Esophagus squamous epithelium (tissue), 5 donors: ENCODE measurements around the gene DNAJC7. TPM values are rescaled to one million over a fixed set of nuclear protein-coding genes. Genes with fewer than 3 reads are reported as not detected.

ENCODE experiments used
- DNase-seq: peaks from one replicate; lab custom pipeline; 2025; lab: John Stamatoyannopoulos, UW
- H3K27ac ChIP-seq, 4 donors: fragments of 200-600 bp; sonication (generic); one replicate each; pipeline ENCODE4 v1.5.1; 2016 to 2019; ENCODE audit warnings: mild to moderate bottlenecking in 1 of 4
- H3K27me3 ChIP-seq, 4 donors: fragments of 200-600 bp; sonication (generic); 1 replicate in 3 of 4; 2 replicates in 1 of 4; pipeline versions ENCODE4 v1.5.1 to v1.6.0; 2017 to 2021; ENCODE audit warnings: antibody characterized with exemption in 1 of 4
- H3K36me3 ChIP-seq, 3 donors: fragments of 200-600 bp; sonication (generic); one replicate each; pipeline ENCODE4 v1.5.1; 2016 to 2019
- H3K4me1 ChIP-seq, 3 donors: fragments of 200-600 bp; sonication (generic); one replicate each; pipeline ENCODE4 v1.5.1; 2017 to 2019
- H3K4me3 ChIP-seq, 4 donors: fragments of 200-600 bp; sonication (generic); 1 replicate in 3 of 4; 2 replicates in 1 of 4; pipeline ENCODE4 v1.5.1; 2016 to 2019; ENCODE audit warnings: mild to moderate bottlenecking in 2 of 4, moderate library complexity in 1 of 4
- H3K9me3 ChIP-seq, 3 donors: fragments of 200-600 bp; sonication (generic); one replicate each; pipeline ENCODE4 v1.5.1; 2016 to 2019
- POLR2A ChIP-seq, 4 donors: fragments of 450-650 bp; IDR thresholded peaks; one replicate each; pipeline ENCODE4 v1.6.1; 2017; ENCODE audit warnings: antibody characterized with exemption in 4 of 4, mild to moderate bottlenecking in 4 of 4, moderate library complexity in 3 of 4
- WGBS, 2 donors: methylation state at CpG; one replicate each; pipeline ENCODE4 v1.1.5; 2018; 5-methylcytosine and 5-hydroxymethylcytosine counted together
- intact Hi-C: fragments of 100-400 bp; cut with DNase I; formaldehyde crosslinking; loops from one replicate; pipeline ENCODE4 v1.15.0; 2022
- total RNA-seq, 4 donors: library from RNA; depleted of rRNA; stranded (reverse); fragments of >200 nt; gene quantifications; one replicate each; pipeline ENCODE4 v1.1.0, GENCODE V29; 2016
- TF ChIP-seq, protein P1 (sequence below), 6 experiments: fragments of 450-650 bp in 4 of 6; fragments of 200-600 bp in 2 of 6; sonication (generic) in 2 of 6; IDR thresholded peaks; one replicate each; pipeline ENCODE4 v1.5.1; 2016 to 2019; ENCODE audit warnings: antibody characterized with exemption in 6 of 6, mild to moderate bottlenecking in 4 of 6, moderate library complexity in 4 of 6
- donor health status: DM: yes; HTN: yes; CAD: no.

Gene DNAJC7
- total RNA-seq, 4 donors from 2014 or later, result 42.6 to 82.0 (median 67.2) TPM

DNA sequence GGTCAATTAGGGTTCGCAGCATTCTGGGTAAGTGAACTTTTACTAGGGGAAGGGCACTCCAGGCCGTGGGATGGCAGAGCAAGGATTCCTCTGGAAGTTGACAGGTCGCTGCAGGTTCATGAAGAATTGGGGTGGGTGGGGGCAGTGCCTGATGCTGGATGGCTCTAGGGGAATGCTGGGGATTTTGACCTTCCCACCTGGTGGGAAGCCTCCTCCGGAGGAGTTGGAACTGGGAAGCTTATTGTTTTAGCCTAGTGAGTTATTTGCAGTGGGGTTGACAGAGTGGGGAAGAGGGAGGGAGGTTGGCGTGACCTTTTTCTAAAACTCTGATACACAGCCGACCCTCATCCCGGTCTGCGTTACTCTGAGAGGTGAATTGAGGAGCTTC, 33.8 kb upstream of the DNAJC7 start:
- Histone ChIP-seq H3K27ac (no peak overlapping the region), H3K27me3 (peaks cover 0 to 45% (median 0%) of the 10 kb centered on the region in 4 donors), H3K4me3 (peak overlapping the region; percentile 45 to 74 (median 57)), H3K9me3 (no peaks in the 10 kb centered on the region), H3K4me1 (peaks cover 5 to 20% (median 12%) of the 10 kb centered on the region in 3 donors), H3K36me3 (no peaks in the 10 kb centered on the region)
- DNase-seq, result no peak
- no peak for TF ChIP-seq POLR2A (IDR thresholded peaks at IDR 0.05)
- TF ChIP-seq, protein P1, sequence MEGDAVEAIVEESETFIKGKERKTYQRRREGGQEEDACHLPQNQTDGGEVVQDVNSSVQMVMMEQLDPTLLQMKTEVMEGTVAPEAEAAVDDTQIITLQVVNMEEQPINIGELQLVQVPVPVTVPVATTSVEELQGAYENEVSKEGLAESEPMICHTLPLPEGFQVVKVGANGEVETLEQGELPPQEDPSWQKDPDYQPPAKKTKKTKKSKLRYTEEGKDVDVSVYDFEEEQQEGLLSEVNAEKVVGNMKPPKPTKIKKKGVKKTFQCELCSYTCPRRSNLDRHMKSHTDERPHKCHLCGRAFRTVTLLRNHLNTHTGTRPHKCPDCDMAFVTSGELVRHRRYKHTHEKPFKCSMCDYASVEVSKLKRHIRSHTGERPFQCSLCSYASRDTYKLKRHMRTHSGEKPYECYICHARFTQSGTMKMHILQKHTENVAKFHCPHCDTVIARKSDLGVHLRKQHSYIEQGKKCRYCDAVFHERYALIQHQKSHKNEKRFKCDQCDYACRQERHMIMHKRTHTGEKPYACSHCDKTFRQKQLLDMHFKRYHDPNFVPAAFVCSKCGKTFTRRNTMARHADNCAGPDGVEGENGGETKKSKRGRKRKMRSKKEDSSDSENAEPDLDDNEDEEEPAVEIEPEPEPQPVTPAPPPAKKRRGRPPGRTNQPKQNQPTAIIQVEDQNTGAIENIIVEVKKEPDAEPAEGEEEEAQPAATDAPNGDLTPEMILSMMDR (IDR thresholded peaks at IDR 0.05), result no peak
- intact Hi-C loops, result no loop called here
- WGBS, 2 donors, result 66% methylated on average over 8 of the region's 8 CpGs; no CpG with 5 or more reads in 1 of the 2 donors

DNA sequence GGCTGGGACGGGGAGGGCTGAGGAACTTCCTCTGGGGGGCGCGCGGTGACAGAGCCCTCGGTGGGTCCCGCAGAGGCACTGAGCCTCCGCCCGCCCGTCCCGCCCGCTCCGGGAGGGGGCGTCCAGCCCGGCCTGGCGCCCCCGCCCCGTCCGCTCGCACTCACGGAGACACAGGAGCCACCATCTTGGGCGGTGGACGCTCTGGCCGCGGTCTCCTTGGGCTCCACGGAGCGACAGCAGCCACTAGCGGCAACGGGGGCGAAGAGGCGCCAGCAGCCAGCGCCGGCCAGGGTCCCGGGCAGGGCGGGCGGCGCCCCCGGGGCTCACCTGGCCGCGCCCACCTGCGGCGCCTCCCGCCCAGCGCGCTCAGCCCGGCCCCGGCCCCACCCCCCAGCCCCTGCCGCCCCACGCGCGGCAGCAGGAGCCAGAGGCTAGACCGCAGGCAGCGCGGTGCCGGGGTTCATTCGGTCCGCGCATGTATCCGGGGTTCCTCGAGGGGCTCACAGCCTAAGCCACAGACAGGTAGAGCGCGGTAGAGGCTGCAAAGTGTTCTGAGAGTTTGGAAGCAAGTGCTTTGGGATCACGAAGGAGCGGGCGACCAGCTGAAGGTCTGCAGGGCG, 33.3 kb upstream of the DNAJC7 start, which contains the start of gene C17orf113:
Gene C17orf113 (minus strand): TSS at position 209 of the 620 bp plus-strand sequence. CDS start 7,225 bp downstream, outside the sequence.
- DNase-seq, result no peak
- TF ChIP-seq, protein P1 (IDR thresholded peaks at IDR 0.05), result peak in 1 of 6 experiments; percentile 18
- no peak for TF ChIP-seq POLR2A (IDR thresholded peaks at IDR 0.05)
- Histone ChIP-seq H3K27ac (peak within 1 kb of the TSS in 2 of 4 donors; percentile 34 to 46), H3K9me3 (no peaks in the 10 kb centered on the region), H3K4me1 (peaks cover 5 to 20% (median 12%) of the 10 kb centered on the region in 3 donors), H3K27me3 (peaks cover 0 to 40% (median 0%) of the 10 kb centered on the region in 4 donors), H3K4me3 (peak within 1 kb of the TSS; percentile 45 to 74 (median 57)), H3K36me3 (no peaks in the 10 kb centered on the region)
- WGBS, 2 donors, result 13% methylated on average over 6 of the region's 65 CpGs; no CpG with 5 or more reads in 1 of the 2 donors
- intact Hi-C loops, result no loop called here

DNA sequence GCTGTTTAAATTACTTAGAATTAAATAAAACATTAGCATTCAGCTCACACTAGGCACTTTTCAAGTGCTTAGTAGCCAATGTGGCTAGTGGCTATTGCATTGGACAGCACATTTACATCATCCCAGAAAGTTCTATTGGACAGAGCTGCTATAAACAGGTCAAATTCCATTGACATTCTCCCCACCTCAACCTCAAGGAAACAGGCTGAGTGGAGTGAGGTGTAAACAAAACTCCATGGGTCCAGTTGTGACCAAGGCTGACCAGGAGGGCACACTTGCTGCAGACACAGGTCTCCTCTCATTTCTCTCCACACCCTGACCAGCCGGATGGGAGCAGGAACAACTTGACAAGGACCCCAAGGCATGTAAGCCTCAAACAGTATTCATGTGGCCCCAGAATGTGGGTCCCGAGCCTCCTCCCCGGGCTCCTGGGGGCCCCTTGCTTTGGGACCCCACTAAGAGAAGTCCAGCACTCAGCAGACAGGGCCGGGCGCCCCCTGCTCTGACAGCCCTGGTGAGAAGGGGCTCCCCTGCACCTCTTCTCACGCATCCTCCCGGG, 32.7 kb upstream of the DNAJC7 start:
- WGBS, 2 donors, result 0 to 17% methylated on average over 1 to 3 of the region's 7 CpGs
- Histone ChIP-seq H3K36me3 (no peaks in the 10 kb centered on the region), H3K4me3 (peak overlapping the region; percentile 45 to 74 (median 57)), H3K9me3 (no peaks in the 10 kb centered on the region), H3K27me3 (peaks cover 0 to 34% (median 0%) of the 10 kb centered on the region in 4 donors), H3K4me1 (peaks cover 5 to 20% (median 12%) of the 10 kb centered on the region in 3 donors), H3K27ac (peak overlapping the region in 2 of 4 donors; percentile 34 to 46)
- DNase-seq, result no peak
- intact Hi-C loops, result no loop called here
- TF ChIP-seq POLR2A (IDR thresholded peaks at IDR 0.05), result no peak
- TF ChIP-seq, protein P1 (IDR thresholded peaks at IDR 0.05), result no peak

DNA sequence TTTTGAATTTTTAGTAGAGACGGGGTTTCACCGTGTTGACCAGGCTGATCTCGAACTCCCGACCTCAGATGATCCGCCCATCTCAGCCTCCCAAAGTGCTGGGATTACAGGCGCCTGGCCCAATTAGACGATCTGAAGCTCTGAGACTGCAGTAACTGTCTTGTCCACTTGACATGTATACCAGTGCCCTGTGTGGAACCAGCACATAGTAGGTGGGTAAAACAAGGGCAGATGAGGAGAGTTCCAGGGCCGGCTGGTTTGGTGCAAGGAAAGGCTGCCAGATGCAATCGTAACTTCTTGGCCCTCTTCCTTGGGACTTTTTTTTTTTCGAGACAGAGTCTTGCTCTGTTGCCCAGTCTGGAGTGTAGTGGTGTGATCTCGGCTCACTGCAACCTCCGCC, 30.1 kb upstream of the DNAJC7 start:
- H3K36me3 ChIP-seq, result no peaks in the 10 kb centered on the region
- no peak overlapping the region for H3K27ac ChIP-seq
- H3K9me3 ChIP-seq, result no peaks in the 10 kb centered on the region
- H3K4me1 ChIP-seq, result peaks cover 5 to 20% (median 12%) of the 10 kb centered on the region in 3 donors
- H3K4me3 ChIP-seq, result no peak overlapping the region
- intact Hi-C loops, result no loop called here
- WGBS, 2 donors, result 86 to 87% methylated on average over 10 to 12 of the region's 12 CpGs
- no peak for DNase-seq
- H3K27me3 ChIP-seq, result peaks cover 0 to 9% (median 0%) of the 10 kb centered on the region in 4 donors
- TF ChIP-seq, protein P1 (IDR thresholded peaks at IDR 0.05), result no peak
- no peak for TF ChIP-seq POLR2A (IDR thresholded peaks at IDR 0.05)

DNA sequence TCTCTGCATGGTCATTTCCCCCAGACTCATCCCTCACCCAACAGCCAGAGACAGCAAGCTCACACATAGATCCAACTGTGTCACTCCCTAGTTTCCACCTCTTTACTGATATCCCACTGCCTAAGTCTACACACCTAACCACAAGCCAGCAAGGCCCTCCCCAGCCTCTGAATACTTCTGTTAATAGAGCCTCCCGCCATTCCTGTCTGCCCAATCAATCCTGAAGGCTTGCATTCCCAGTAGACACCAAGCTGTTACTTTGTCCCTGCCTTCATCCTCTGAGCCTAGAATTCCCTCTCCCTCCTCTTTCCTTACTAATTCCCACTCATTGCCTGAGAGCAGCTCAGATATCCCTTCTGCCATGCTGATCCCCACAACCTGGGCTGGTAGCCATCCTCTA, 28.5 kb upstream of the DNAJC7 start:
- intact Hi-C loops, result no loop called here
- 92 to 94% methylated on average over 1 of the region's 1 CpG for WGBS, 2 donors
- TF ChIP-seq, protein P1 (IDR thresholded peaks at IDR 0.05), result no peak
- TF ChIP-seq POLR2A (IDR thresholded peaks at IDR 0.05), result no peak
- H3K36me3 ChIP-seq, result no peaks in the 10 kb centered on the region
- no peaks in the 10 kb centered on the region for H3K9me3 ChIP-seq
- DNase-seq, result no peak
- peaks cover 0 to 15% (median 7%) of the 10 kb centered on the region in 3 donors for H3K4me1 ChIP-seq
- no peak overlapping the region for H3K27ac ChIP-seq
- H3K4me3 ChIP-seq, result no peak overlapping the region
- H3K27me3 ChIP-seq, result no peaks in the 10 kb centered on the region
